Measurements from ENCODE around the gene CR1.
A peak's percentile ranks its signal among the peaks of the same experiment; 100 is the strongest.
"Not testable (repeated sequence)": the region's sequence is repeated elsewhere in the genome, so short reads cannot be mapped to it uniquely, and the experiment has no call there.

Gene CR1

DNA sequence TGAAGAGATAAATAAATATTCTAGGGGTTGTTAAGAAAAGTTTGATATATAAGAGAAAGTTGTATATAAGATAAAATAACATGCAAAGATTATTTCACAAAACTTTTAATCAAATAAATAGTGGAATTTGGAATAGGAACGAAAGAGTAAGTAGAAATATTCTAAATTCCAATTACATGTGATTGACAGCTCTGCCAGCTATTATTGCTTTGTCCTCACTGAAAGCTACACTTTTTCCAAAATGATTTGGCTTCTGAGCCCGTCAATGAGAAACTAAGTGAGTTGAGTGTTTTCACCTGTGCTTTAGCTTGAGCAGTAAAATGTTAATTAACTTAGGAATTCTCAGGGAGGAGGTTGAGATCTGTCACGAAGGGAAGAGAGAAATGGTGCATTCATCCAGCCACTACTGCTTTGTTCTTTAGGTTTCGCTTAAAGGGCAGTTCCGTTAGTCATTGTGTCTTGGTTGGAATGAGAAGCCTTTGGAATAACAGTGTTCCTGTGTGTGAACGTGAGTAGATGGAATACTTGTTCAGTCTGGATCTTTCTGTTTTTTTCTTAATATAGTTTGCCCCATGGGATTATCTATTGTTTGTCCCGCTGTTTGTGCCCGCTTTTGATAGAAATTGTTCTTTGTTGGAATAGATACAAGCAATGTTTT, 85.7 kb downstream of the CR1 start:
- DNase-seq = peak in 1 of 58 donors; percentile 0

DNA sequence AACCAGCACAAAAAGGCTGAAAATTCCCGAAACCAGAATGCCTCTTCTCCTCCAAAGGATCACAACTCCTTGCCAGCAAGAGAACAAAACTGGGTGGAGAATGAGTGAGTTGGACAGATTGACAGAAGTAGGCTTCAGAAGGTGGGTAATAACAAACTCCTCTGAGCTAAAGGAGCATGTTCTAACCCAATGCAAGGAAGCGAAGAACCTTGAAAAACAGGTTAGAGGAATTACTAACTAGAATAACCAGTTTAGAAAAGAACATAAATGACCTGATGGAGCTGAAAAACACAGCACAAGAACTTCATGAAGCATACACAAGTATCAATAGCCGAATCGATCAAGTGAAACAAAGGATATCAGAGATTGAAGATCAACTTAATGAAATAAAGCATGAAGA, 93.5 kb downstream of the CR1 start:
- not testable (repeated sequence) for DNase-seq

DNA sequence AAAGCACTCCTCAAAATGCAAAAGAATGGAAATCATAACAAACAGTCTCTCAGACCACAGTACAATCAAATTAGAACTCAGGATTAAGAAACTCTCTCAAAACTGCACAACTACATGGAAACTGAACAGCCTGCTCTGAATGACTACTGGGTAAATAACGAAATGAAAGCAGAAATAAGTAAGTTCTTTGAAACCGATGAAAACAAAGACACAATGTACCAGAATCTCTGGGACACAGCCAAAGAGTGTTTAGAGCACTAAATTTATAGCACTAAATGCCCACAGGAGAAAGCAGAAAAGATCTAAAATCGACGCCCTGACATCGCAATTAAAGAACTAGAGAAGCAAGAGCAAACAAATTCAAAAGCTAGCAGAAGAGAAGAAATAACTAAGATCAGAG, 95.2 kb downstream of the CR1 start:
- DNase-seq = peak in 2 of 58 donors; percentile 5 to 13

DNA sequence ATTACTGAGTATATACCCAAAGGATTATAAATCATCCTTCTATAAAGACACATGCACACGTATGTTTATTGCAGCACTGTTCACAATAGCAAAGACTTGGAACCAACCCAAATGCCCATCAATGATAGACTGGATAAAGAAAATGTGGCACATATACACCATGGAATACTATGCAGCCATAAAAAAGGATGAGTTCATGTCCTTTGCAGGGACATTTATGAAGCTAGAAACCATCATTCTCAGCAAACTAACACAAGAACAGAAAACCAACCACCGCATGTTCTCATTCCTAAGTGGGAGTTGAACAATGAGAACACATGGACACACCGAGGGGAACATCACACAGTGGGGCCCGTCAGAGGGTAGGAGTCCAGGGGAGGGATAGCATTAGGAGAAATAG, 98.1 kb downstream of the CR1 start:
- not testable (repeated sequence) for DNase-seq

DNA sequence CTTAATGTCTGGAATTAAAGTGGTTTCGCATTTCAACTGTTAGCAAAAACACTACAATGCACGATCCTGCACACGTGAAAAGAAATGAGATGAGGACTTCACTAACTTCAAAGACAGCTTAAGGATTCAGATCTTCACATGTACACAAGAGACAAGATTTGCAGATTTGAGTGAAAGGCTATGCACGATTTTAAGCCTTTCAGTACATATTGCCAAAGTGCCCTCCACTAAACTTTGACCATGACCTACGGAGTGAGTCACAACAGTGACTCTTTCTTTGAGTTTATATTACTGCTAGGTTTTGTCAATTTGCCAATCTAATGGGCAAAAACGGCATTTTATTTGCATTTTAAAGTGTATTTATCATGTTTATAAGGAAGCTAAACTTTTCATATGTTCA, 107.8 kb downstream of the CR1 start:
- DNase-seq = no peak

DNA sequence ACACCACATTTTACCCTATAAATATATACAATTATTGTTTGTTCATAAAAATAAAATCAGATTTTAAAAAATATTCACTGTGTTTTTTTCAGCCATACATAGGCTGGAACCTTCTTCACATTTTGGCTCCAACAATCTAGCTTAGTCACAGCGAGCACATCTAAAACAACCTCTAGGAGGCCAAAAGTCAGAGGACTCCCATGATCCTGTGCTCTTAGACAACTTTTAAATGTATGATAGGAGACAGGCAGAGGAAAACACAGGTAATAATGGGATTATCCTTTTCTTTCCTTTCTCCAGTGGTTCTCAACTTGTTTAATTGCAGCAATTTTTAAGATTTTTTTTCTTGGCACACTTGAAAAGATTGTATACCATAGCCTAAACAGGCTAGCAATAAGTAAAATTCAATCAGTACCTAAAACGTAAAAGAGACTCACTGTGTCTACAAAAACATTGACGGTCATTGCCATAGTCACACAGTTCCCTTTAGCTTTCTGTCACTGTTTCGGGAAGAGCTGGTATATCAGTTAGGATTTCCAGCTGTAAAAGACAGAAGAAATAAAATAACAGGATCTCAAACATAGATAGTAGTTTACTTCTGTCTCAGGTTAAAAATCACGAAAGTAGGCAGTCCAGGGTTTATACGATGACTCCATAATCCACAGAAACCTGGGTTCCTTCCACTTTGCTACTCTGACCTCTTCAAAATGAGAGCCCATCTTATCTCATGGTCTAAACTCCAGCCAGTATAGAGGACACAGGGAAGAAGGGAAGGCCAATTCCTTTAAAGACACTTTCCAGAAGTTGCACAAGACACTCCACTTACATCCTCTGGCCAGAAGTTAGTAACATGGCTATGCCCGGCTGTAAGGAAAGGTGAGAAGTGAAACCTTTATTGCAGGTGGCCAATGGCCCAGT, 109.7 kb downstream of the CR1 start:
- DNase-seq = no peak

DNA sequence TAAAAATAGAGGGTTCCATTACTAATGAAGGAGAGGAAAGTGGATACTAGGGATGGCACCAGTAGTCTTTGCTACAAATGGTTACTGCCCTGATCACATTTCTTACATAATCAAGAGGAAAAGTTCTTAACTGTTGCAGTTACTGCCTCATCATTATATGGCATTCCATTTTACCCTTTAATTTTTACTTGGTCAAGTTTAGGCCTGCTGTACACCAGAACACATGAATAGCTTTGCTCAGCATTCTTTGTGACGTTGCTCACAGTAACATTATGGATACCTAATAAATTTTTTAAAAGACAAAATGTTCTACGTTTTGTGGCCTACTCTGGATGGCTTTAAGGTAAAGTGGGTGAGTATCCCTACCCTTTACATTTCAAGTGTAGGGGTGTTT, 110.4 kb downstream of the CR1 start:
- DNase-seq = no peak

DNA sequence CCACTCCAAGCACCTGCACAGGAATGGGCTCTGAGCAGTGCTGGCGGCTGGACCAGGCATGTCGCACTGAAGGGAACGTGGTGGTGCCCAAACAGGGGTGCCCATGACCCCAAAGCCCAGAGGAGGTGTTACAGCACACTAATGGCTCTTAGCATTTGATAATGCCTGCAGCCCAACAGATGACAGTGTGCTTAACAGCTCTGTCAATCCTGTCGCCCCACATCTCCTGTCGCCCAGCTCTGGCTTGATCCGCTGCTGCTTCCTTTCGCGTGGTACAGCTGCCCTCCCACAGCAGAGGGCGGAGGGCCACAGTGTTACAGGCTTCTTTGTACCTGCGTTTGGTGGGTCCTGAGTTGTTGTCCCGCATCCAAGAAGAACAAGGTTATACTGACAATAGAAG, 116.8 kb downstream of the CR1 start:
- DNase-seq = no peak

DNA sequence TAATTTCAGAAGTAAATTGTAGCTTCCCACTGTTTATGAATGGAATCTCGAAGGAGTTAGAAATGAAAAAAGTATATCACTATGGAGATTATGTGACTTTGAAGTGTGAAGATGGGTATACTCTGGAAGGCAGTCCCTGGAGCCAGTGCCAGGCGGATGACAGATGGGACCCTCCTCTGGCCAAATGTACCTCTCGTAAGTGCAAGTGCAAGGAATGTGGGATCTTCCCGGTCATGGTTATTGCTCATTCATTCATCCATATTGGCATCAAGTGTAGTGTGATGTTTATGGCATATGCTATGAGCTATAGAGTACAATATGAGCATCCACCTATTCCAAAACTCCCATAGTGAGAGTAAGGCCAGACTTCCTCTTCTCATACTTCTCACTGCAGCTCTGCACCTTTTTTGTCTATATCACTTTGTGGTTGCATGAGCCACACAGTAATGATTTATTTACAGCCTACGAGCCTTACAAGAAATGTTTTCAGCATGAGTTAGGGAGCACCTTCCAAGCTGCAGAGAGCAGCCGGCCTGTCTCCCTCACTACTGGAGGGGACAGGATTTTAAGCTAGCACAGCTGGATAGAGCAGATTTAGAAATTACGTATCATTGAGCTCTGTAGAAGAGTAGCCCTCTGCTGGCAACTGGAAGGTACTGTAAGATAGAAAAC, 124.0 kb downstream of the CR1 start:
- DNase-seq = peak in 20 of 58 donors; percentile 1 to 60 (median 9)

DNA sequence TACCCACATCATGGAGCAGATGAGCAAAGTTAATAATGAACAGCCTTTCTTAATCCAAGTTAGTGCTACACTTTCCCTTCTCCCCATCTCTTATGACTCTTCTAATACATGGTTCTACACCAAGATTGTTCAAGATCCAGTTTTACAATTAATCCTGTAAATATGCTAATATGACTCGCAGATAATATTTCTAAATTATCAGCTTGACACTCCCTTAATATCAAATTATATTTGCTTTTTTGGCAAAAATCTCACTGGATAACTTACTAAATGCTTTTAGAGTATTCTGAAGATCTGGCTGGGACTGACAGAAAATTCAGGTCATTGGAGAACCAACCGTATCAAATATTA, 124.6 kb downstream of the CR1 start:
- DNase-seq = no peak

DNA sequence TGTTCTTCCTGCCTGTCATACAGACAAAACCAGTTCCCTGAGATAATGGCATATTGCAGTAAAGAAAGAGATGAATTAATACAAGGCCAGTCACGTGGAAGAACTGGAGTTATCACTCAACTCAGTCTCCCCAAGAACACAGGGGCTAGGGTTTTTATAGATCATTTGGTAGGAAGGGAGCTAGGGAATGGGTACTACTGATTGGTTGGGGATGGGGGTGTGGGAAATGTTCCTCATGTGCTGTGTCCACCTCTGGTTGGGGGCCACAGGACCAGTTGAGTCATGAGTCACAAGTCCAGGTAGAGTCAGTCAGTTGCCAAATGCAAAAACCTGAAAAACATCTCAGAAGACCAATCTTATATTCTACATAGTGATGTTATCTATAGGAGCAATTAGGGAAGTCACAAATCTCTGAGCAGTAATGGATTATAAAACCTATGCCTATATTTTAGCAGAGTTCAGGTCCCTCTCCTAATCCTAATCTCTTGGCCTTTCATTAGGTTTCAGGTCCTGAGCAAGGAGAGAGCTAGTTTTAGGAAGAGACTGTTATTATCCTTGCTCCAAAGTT, 129.6 kb downstream of the CR1 start:
- not testable (repeated sequence) for DNase-seq

DNA sequence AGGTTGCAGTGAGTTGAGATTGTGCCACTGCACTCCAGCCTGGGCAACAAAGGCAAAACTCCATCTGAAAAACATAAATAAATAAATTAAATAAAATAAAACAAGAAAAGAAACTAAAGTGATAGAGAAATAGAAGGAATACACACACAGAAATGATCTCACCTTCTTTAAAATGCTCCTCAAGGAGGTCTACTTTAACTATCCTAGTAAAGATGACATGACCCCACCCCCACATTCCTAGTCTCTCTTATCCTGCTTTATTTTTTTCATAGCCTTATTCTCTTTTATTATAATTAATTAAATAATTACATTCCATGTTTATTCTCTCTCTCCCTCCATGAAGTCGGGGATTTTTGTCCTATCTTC, 131.0 kb downstream of the CR1 start:
- no peak for DNase-seq

DNA sequence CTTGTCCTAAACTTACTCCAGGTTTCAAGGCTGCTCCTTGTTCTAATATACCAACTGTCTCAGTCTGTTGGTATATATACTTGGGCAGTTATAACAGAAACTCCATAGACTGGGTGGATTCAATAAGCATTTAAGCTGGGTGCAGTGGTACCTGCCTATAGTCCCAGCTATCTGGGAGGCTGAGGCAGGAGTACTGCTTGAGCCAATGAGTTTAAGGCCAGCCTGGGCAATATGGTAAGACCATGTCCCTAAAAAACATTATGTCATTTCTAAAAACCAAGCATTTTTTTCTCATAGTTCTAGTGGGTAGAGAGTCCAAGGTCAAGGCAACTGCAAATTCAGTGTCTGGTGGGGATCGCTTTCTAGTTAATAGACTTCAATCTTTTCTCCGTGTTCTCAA, 131.5 kb downstream of the CR1 start:
- no peak for DNase-seq

DNA sequence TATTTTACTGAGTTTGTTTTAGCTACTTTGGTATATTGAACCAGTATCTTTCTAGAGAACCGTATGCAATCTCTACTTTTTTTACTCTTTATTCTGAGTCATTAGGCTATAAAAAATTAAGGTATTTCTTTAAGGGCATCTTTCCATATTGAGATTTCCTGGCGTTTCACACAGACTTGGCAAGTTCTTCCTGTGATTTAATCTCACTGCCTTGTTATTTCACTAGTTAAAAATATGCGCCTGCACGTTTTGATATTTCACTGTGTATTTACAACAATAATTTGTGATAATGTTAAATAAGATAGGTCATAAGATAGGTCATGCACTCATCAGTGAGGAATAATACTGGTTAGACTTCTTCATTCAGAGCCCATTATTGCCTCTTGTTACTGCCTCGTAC, 132.8 kb downstream of the CR1 start:
- DNase-seq = no peak

DNA sequence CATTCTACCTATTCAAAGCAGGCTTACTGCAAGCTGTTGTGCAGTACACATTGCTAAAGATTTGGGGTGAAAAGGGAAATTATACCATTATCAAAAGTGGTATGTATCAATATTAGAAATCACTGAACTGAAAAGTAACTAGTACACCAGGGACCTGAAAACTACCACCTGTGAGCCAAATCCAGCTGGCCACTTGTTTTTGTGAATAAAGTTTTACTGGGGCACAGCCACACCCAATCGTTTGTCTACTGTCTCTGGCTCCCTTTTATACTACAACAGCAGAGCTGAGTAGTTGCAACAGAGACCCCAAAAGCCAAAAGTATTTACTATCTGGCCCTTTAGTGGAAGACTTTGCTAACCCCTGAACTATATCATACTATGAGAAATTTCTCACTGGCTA, 135.2 kb downstream of the CR1 start:
- no peak for DNase-seq

DNA sequence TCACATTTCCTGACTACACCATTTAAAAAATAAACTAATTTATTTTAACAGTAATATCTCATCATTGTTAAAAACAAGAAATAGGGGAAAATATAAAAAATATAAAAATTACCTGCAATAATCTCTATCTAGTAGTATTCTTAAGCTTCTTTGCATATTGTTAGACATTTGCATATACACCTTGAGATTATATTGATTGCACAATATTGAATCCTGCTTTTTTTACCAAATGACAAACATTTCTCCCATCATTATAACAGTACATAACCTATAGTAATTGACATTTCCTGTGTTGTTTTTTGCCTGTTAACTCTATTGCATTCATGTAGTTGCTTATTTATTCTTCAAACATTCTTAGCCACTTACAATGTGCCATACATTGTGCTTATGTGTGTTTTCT, 137.3 kb downstream of the CR1 start:
- DNase-seq = no peak

DNA sequence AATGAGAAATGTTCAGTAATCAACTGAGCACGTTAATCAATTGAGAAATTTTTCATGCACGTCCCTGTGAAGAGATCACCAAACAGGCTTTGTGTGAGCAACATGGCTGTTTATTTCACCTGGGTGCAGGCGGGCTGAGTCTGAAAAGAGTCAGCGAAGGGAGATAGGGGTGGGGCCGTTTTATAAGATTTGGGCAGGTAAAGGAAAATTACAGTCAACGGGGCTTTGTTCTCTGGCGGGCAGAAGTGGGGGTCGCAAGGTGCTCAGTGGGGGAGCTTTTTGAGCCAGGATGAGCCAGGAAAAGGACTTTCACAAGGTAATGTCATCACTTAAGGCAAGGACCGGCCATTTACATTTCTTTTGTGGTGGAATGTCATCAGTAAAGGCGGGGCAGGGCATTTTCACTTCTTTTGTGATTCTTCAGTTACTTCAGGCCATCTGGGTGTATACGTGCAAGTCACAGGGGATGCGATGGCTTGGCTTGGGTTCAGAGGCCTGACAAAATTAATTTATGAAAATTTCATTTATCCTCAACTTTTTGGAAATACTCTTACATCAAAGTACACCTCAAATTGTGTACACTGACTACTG, 137.8 kb downstream of the CR1 start:
- not testable (repeated sequence) for DNase-seq

DNA sequence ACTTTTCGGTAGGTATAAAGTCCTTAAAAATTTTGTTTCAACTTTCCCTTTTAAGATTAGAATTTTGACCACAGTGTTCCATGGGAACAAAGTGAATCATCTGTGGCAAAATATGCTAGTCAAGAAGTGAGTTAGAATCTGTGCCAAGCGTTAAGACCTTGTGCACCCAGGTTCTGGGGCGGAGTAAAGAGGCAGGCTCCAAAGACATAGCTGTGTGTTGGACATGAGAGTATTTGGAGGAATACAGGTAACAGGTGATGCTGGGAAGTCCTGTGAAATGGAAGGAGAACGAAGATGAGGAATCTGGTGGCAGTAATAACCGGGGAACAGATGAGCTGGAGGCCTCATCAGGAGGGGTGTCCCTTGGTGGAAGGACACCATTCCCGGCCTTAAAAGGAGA, 138.3 kb downstream of the CR1 start:
- not testable (repeated sequence) for DNase-seq

DNA sequence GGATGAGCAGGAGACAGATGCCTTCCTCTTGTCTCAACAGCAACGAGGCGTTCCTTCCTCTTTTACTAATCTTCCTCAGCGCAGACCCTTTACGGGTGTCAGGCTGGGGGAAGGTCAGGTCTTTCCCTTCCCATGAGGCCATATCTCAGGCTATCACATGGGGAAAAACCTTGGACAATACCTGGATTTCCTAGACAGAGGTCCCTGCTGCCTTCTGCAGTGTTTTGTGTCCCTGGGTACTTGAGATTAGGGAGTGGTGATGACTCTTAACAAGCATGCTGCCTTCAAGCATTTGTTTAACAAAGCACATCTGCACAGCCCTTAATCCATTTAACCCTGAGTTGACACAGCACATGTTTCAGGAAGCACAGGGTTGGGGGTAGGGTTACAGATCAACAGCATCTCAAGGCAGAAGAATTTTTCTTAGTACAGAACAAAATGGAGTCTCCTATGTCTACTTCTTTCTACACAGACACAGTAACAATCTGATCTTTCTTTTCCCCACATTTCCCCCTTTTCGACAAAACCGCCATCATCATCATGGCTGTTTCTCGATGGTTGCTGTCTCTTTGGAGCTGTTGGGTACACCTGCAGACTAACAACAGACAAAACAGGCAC, 139.7 kb downstream of the CR1 start:
- not testable (repeated sequence) for DNase-seq

DNA sequence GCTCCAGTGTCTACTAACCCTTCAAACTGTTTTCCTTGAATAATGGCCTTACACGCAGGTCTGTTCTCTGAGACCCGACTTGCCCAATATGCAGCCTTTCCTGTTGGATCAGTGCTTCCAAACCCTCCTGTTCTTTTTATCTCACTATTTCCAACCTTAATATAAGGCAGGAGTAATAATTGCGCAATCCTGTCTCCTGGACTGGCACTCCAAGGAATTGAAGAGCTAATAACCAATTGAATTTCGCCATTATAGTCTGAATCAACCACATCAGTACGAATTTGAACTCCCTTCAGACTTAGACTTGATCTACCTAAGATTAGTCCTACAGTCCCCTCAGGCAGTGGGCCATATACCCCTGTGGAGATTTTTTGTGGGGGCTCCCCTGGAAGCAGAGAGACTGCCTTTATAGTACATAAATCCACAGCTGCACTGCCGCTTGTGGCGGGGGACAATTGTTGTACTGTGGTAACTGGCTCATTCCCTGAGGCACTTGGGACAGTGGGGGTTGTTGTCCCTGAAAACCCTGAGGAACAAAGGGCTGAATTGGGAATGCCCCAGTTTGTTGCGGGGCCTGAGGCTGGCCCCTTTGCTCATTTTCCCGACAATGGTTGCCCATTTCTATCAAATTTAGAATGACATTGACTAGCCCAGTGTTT, 142.7 kb downstream of the CR1 start:
- DNase-seq = peak in 26 of 58 donors; percentile 2 to 63 (median 26)

DNA sequence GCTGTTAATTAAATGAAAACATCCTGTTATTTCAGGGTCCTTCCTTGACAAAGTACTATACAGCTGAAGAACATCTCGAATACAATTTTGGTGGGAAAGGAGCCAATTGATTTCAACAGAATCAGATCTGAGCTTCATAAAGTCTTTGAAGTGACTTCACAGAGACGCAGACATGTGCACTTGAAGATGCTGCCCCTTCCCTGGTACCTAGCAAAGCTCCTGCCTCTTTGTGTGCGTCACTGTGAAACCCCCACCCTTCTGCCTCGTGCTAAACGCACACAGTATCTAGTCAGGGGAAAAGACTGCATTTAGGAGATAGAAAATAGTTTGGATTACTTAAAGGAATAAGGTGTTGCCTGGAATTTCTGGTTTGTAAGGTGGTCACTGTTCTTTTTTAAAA, 143.4 kb downstream of the CR1 start:
- DNase-seq = not testable (repeated sequence)

All from anterior cingulate cortex (tissue), 58 donors.